Gastrocnemius medialis (tissue), 4 donors: ENCODE results near the gene UBN2. TPM values are rescaled to one million over a fixed set of nuclear protein-coding genes. Genes with fewer than 3 reads are reported as not detected.

Source experiments
- ATAC-seq, 2 donors: fragments of 150-250 bp; one replicate each; pipeline ENCODE4 v1.9.1; 2016
- DNase-seq, 2 donors: peaks; one replicate each; pipeline ENCODE4 v3.0.0-alpha.2; 2019
- H3K27ac ChIP-seq, 4 donors: fragments of 200-600 bp; sonication (generic); 1 replicate in 1 of 4; 2 replicates in 3 of 4; pipeline ENCODE4 v1.5.1; 2016 to 2018; ENCODE audit warnings: mild to moderate bottlenecking in 2 of 4, moderate library complexity in 1 of 4
- H3K27me3 ChIP-seq, 3 donors: fragments of 200-600 bp; sonication (generic) in 2 of 3; 1 replicate in 1 of 3; 2 replicates in 2 of 3; pipeline versions ENCODE4 v1.5.1 to v1.6.0; 2016 to 2019; ENCODE audit warnings: mild to moderate bottlenecking in 1 of 3, moderate library complexity in 1 of 3
- H3K36me3 ChIP-seq, 2 donors: fragments of 200-600 bp; sonication (generic) in 1 of 2; one replicate each; pipeline ENCODE4 v1.5.1; 2017 to 2018
- H3K4me1 ChIP-seq, 2 donors: fragments of 200-600 bp; sonication (generic) in 1 of 2; one replicate each; pipeline ENCODE4 v1.5.1; 2016 to 2017; ENCODE audit warnings: mild to moderate bottlenecking in 2 of 2
- H3K4me3 ChIP-seq, 4 donors: fragments of 200-600 bp; sonication (generic) in 3 of 4; 1 replicate in 1 of 4; 2 replicates in 3 of 4; pipeline ENCODE4 v1.5.1; 2016 to 2019; ENCODE audit warnings: mild to moderate bottlenecking in 2 of 4
- H3K9me3 ChIP-seq, 3 donors: fragments of 200-600 bp; sonication (generic) in 2 of 3; 1 replicate in 1 of 3; 2 replicates in 2 of 3; pipeline ENCODE4 v1.5.1; 2016 to 2019
- CTCF ChIP-seq, 5 experiments: fragments of 450-650 bp in 3 of 5; fragments of 200-600 bp in 2 of 5; sonication (generic) in 2 of 5; IDR thresholded peaks in 4 of 5; conservative IDR thresholded peaks in 1 of 5; 1 replicate in 4 of 5; 2 replicates in 1 of 5; pipeline ENCODE4 v1.5.1; 2016 to 2019; ENCODE audit warnings: antibody characterized with exemption in 5 of 5, mild to moderate bottlenecking in 3 of 5, moderate library complexity in 3 of 5
- POLR2A ChIP-seq, 2 donors: fragments of 450-650 bp; IDR thresholded peaks; one replicate each; pipeline ENCODE4 v1.6.1; 2017; ENCODE audit warnings: antibody characterized with exemption in 2 of 2, mild to moderate bottlenecking in 2 of 2, moderate library complexity in 2 of 2
- in situ Hi-C, 4 donors: fragments of 200-750 bp; cut with MboI; loops; one replicate each; pipeline versions ENCODE4 v1.15.0 to v1.8.0; 2017; ENCODE audit warnings: low sequenced_read_pairs in 4 of 4
- intact Hi-C: fragments of 100-400 bp; cut with DNase I; formaldehyde crosslinking; loops from one replicate; pipeline ENCODE4 v1.15.1; 2023; ENCODE audit warnings: low total_unique reads
- total RNA-seq, 4 donors: library from RNA; depleted of rRNA; stranded (reverse); fragments of >200 nt; gene quantifications; one replicate each; pipeline versions ENCODE4 v1.1.0 to v1.2.3, GENCODE V29; 2016

The UBN2 gene
- total RNA-seq, 4 donors from 2014 or later = 12.0 to 24.8 (median 17.2) TPM

GRCh38 chr7:139254281-139254680 lies 23.2 kb downstream of the UBN2 start:
- H3K27me3 ChIP-seq = no peaks in the 10 kb centered on the region
- intact Hi-C loops = no loop called here
- H3K36me3 ChIP-seq = peaks cover 0 to 50% of the 10 kb centered on the region in 2 donors

GRCh38 chr7:139254728-139255127 lies 23.7 kb downstream of the UBN2 start:
- DNase-seq (no peak), ATAC-seq (no peak)
- TF ChIP-seq CTCF (IDR thresholded peaks at IDR 0.05 in 4 of 5, conservative IDR thresholded peaks at IDR 0.05 in 1 of 5) = no peak
- TF ChIP-seq POLR2A (IDR thresholded peaks at IDR 0.05) = no peak
- Histone ChIP-seq H3K4me1 (peaks cover 4 to 7% of the 10 kb centered on the region in 2 donors), H3K27ac (peak overlapping the region in 1 of 4 donors; percentile 45), H3K4me3 (no peak overlapping the region), H3K36me3 (peaks cover 0 to 53% of the 10 kb centered on the region in 2 donors), H3K27me3 (no peaks in the 10 kb centered on the region), H3K9me3 (no peaks in the 10 kb centered on the region)
- in situ Hi-C loops (no loop called here), intact Hi-C loops (no loop called here)

More at GRCh38 chr7:139254281-139254680, 23.2 kb downstream of the UBN2 start:
- no peak overlapping the region for H3K27ac ChIP-seq
- in situ Hi-C loops = no loop called here
- no peak for DNase-seq
- H3K4me3 ChIP-seq = no peak overlapping the region
- TF ChIP-seq CTCF (IDR thresholded peaks at IDR 0.05 in 4 of 5, conservative IDR thresholded peaks at IDR 0.05 in 1 of 5) = no peak
- TF ChIP-seq POLR2A (IDR thresholded peaks at IDR 0.05) = no peak
- H3K9me3 ChIP-seq = no peaks in the 10 kb centered on the region
- no peak for ATAC-seq
- peaks cover 4 to 7% of the 10 kb centered on the region in 2 donors for H3K4me1 ChIP-seq

- DNase-seq (no peak), ATAC-seq (no peak)
- intact Hi-C loops (no loop called here), in situ Hi-C loops (no loop called here)
- Histone ChIP-seq H3K9me3 (no peaks in the 10 kb centered on the region), H3K4me1 (peaks cover 4 to 7% of the 10 kb centered on the region in 2 donors), H3K36me3 (peaks cover 0 to 58% of the 10 kb centered on the region in 2 donors), H3K4me3 (no peak overlapping the region), H3K27me3 (no peaks in the 10 kb centered on the region), H3K27ac (peak overlapping the region in 1 of 4 donors; percentile 45)
- no peak for TF ChIP-seq CTCF (IDR thresholded peaks at IDR 0.05 in 4 of 5, conservative IDR thresholded peaks at IDR 0.05 in 1 of 5)
- TF ChIP-seq POLR2A (IDR thresholded peaks at IDR 0.05) = no peak
Measured at GRCh38 chr7:139255290-139255689, 24.3 kb downstream of the UBN2 start.

GRCh38 chr7:139259142-139259541 lies 28.1 kb downstream of the UBN2 start:
- Histone ChIP-seq H3K27ac (no peak overlapping the region), H3K4me3 (no peak overlapping the region), H3K4me1 (peaks cover 0 to 7% of the 10 kb centered on the region in 2 donors), H3K36me3 (peaks cover 0 to 56% of the 10 kb centered on the region in 2 donors), H3K27me3 (no peaks in the 10 kb centered on the region), H3K9me3 (no peaks in the 10 kb centered on the region)
- TF ChIP-seq POLR2A (IDR thresholded peaks at IDR 0.05) = no peak
- TF ChIP-seq CTCF (IDR thresholded peaks at IDR 0.05 in 4 of 5, conservative IDR thresholded peaks at IDR 0.05 in 1 of 5) = no peak
- intact Hi-C loops (no loop called here), in situ Hi-C loops (no loop called here)
- DNase-seq (no peak), ATAC-seq (no peak)

- Histone ChIP-seq H3K27me3 (no peaks in the 10 kb centered on the region), H3K4me3 (no peak overlapping the region), H3K4me1 (peaks cover 5 to 26% of the 10 kb centered on the region in 2 donors), H3K9me3 (no peaks in the 10 kb centered on the region), H3K36me3 (peaks cover 0 to 82% of the 10 kb centered on the region in 2 donors), H3K27ac (peak overlapping the region; percentile 64 to 78 (median 74))
- in situ Hi-C loops (no loop called here), intact Hi-C loops (no loop called here)
- DNase-seq (no peak), ATAC-seq (peak; percentile 96 to 99)
- TF ChIP-seq POLR2A (IDR thresholded peaks at IDR 0.05) = no peak
- no peak for TF ChIP-seq CTCF (IDR thresholded peaks at IDR 0.05 in 4 of 5, conservative IDR thresholded peaks at IDR 0.05 in 1 of 5)
Measured at GRCh38 chr7:139264220-139264619, 33.2 kb downstream of the UBN2 start.
